Mucosa of descending colon (tissue), 3 donors: Measurements from ENCODE around the gene PIEZO2. TPM values are rescaled to one million over a fixed set of nuclear protein-coding genes. Genes with fewer than 3 reads are reported as not detected.

ENCODE experiments used
- ATAC-seq: fragments of 200-7000 bp; cut with Tn5 transposase; one replicate; pipeline ENCODE4 v1.9.1; 2020; ENCODE audit warnings: mild to moderate bottlenecking, moderate library complexity
- DNase-seq, 3 donors: peaks; one replicate each; pipeline ENCODE4 v3.0.0-alpha.2; 2020
- H3K36me3 ChIP-seq: fragments of 200-600 bp; one replicate; pipeline ENCODE4 v1.8.0; 2021; ENCODE audit warnings: low read depth, mild to moderate bottlenecking
- H3K4me1 ChIP-seq: fragments of 200-600 bp; one replicate; pipeline ENCODE4 v1.8.0; 2021; ENCODE audit warnings: low read depth, mild to moderate bottlenecking
- H3K4me3 ChIP-seq: fragments of 200-600 bp; one replicate; pipeline ENCODE4 v1.8.0; 2021; ENCODE audit warnings: mild to moderate bottlenecking
- H3K9me3 ChIP-seq: fragments of 200-600 bp; one replicate; pipeline ENCODE4 v1.8.0; 2021; ENCODE audit warnings: mild to moderate bottlenecking
- CTCF ChIP-seq: fragments of 200-600 bp; IDR thresholded peaks from one replicate; pipeline ENCODE4 v1.8.0; 2022; ENCODE audit warnings: antibody characterized with exemption, mild to moderate bottlenecking
- intact Hi-C, 2 donors: fragments of 100-400 bp; cut with DNase I in 1 of 2; cut with micrococcal nuclease in 1 of 2; formaldehyde crosslinking; loops; one replicate each; pipeline versions ENCODE4 v1.11.0 to v1.11.1; 2022; cut with DNase I, micrococcal nuclease
- total RNA-seq, 3 donors: library from RNA; stranded (reverse); fragmentation: NEBNext Ultra II Directional in 2 of 3; extraction: Animal tissue kit (Norgen Biotek cat#: 25700) in 2 of 3; gene quantifications; one replicate each; pipeline versions ENCODE4 v1.2.1 to v1.2.4, GENCODE V29; 2021 to 2023
- donor health status: DM: no; HTN: no; CAD: no; lungs with moderate emphysema.
- donor health status: DM: no; HTN: no; CAD: no.
- donor health status: DM: no; HTN: yes; CAD: no.

Gene PIEZO2
- total RNA-seq, 3 donors from 2014 or later: 1.0 to 18.9 (median 1.4) TPM

- H3K9me3 ChIP-seq: no peaks in the 10 kb centered on the region
- TF ChIP-seq CTCF: no peak
- H3K4me1 ChIP-seq: no peaks in the 10 kb centered on the region
- ATAC-seq (no peak), DNase-seq (no peak)
- intact Hi-C loops: no loop called here
- no peak overlapping the region for H3K4me3 ChIP-seq
- H3K36me3 ChIP-seq: no peaks in the 10 kb centered on the region
Observed at GRCh38 chr18:11078491-11078890, 70.9 kb downstream of the PIEZO2 start.

GRCh38 chr18:11077548-11078187 lies 71.7 kb downstream of the PIEZO2 start:
- no peak for ATAC-seq
- intact Hi-C loops: no loop called here
- Histone ChIP-seq H3K4me3 (no peak overlapping the region), H3K36me3 (no peaks in the 10 kb centered on the region), H3K9me3 (no peaks in the 10 kb centered on the region), H3K4me1 (no peaks in the 10 kb centered on the region)
- no peak for TF ChIP-seq CTCF
- DNase-seq: no peak

- no peak for ATAC-seq
- H3K4me1 ChIP-seq: no peaks in the 10 kb centered on the region
- no peaks in the 10 kb centered on the region for H3K9me3 ChIP-seq
- no peaks in the 10 kb centered on the region for H3K36me3 ChIP-seq
- intact Hi-C loops: no loop called here
- H3K4me3 ChIP-seq: no peak overlapping the region
- DNase-seq: no peak
- no peak for TF ChIP-seq CTCF
Observed at GRCh38 chr18:11074889-11075288, 74.5 kb downstream of the PIEZO2 start.

GRCh38 chr18:11073971-11074370 lies 75.4 kb downstream of the PIEZO2 start:
- H3K4me1 ChIP-seq: no peaks in the 10 kb centered on the region
- no peak for TF ChIP-seq CTCF
- no peaks in the 10 kb centered on the region for H3K36me3 ChIP-seq
- H3K9me3 ChIP-seq: no peaks in the 10 kb centered on the region
- intact Hi-C loops: no loop called here
- no peak overlapping the region for H3K4me3 ChIP-seq
- ATAC-seq (no peak), DNase-seq (no peak)

GRCh38 chr18:11072632-11073031 lies 76.7 kb downstream of the PIEZO2 start:
- Histone ChIP-seq H3K9me3 (no peaks in the 10 kb centered on the region), H3K4me1 (no peaks in the 10 kb centered on the region), H3K4me3 (no peak overlapping the region), H3K36me3 (no peaks in the 10 kb centered on the region)
- no peak for TF ChIP-seq CTCF
- ATAC-seq (no peak), DNase-seq (no peak)
- intact Hi-C loops: no loop called here

- H3K36me3 ChIP-seq: no peaks in the 10 kb centered on the region
- DNase-seq (no peak), ATAC-seq (no peak)
- intact Hi-C loops: no loop called here
- H3K4me1 ChIP-seq: no peaks in the 10 kb centered on the region
- H3K4me3 ChIP-seq: no peak overlapping the region
- TF ChIP-seq CTCF: no peak
- peaks cover 3% of the 10 kb centered on the region for H3K9me3 ChIP-seq
Observed at GRCh38 chr18:11071300-11071699, 78.1 kb downstream of the PIEZO2 start.
